TTC549 (cell line): Measurements from ENCODE around the gene CCNK.

ENCODE experiments used
- FAIRE-seq: peaks from 2 replicates; lab custom pipeline; 2012; peaks lifted over from hg19 to GRCh38; lab: Jason Lieb, UNC

The CCNK gene

GRCh38 chr14:99538275-99538674 lies 57.1 kb downstream of the CCNK start:
- FAIRE-seq: no peak

GRCh38 chr14:99538733-99539132 lies 57.5 kb downstream of the CCNK start:
- FAIRE-seq: no peak

DNA sequence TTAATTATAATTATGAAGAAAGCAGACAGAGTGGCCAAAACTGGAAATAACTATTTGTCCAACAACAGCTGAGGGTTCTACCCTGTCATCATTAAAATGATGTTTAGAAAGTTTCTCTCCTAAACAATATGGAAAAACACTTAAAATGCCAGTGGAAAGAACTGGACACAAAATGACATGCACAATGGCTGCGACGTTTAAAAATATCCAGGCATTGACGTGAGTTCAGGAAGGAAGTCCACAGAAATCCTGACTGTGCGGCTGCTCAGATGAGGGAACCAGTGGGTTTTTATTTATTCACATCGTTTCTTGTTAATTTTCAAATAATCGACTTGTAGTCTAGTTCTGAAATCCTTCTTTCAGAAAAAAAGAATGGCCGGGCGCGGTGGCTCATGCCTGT lies 58.3 kb downstream of the CCNK start:
- no peak for FAIRE-seq

GRCh38 chr14:99540196-99541032 lies 59.2 kb downstream of the CCNK start:
- no peak for FAIRE-seq

DNA sequence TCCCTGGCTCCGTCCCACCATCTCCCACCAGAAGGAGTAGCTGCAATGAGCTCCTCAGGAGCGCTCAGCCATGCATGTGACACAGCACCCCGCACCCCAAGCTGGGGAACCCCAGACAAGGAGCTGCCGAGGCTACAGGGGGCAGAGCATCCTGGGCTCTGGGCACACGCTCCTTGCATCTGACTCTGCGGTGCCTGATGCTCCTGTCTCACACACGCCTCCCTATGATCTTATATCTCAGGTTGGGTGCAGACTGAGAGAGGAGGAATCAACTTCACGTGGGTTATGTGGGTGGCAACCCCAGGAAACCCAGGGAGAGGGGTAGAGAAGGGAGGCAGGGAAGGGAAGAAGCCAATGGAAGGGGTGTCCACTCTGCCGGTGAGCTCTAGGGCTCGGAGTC lies 60.0 kb downstream of the CCNK start:
- FAIRE-seq: no peak

DNA sequence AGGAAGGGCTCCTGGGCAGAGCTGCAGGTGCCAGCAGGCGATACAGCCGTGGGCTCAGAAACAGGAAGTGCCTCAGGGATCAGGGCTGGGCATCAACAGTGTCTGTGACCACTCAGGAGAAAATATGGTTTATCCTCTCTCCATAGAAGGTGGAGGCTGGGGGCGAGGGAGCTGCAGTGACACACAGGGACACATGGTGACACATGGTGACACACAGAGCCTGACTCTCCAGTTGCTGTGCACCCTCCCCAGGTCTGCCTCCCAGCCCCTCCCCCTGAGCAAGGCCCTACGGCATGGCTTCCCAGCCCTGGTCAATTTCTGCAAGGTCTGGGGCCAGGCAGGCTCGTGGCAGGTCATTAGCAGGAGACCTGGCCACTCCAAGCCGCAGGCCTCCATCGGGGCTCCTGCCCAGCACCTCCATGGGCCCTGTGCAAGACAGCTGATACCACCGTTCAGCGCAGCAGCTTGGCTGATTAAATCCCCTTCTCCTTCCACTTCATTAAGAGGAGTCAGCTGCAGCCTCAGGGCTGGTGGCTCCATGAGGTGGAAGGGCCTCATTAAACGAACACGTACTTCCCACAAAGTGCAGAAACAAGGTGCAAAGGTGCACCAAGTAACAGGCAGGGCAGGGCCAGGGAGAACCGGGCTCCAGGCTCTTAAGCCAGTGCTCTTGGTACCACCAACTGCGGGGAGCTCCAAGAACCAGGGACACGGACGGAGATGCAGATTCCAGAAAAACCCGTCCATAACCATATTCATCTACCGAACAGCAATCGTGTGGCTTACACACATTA lies 60.7 kb downstream of the CCNK start:
- FAIRE-seq: no peak

- FAIRE-seq: no peak
These were observed 61.4 kb downstream of the CCNK start for GRCh38 chr14:99542566-99542965.

- no peak for FAIRE-seq
These were observed 62.2 kb downstream of the CCNK start for GRCh38 chr14:99543370-99543769.

DNA sequence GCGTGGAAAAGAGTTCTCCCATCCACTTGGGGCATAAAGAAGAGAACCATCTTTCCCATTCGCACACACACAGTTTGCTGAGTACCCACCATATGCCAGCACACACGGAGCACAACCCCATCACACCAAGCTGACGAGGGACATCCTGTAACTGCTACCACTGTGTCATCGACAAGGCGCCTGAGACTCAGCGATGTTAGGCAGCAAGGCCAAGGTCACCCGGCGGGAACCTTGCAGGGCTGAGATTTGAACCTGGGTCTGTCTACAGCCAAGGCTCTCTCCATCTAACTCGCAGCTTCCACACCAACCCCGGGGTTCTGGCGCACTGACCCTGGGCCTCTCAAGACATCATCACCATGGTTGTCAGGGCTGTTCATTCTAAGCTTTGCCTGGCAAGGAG lies 62.8 kb downstream of the CCNK start:
- no peak for FAIRE-seq

- FAIRE-seq: no peak
These were observed 63.8 kb downstream of the CCNK start for GRCh38 chr14:99544991-99545390.

DNA sequence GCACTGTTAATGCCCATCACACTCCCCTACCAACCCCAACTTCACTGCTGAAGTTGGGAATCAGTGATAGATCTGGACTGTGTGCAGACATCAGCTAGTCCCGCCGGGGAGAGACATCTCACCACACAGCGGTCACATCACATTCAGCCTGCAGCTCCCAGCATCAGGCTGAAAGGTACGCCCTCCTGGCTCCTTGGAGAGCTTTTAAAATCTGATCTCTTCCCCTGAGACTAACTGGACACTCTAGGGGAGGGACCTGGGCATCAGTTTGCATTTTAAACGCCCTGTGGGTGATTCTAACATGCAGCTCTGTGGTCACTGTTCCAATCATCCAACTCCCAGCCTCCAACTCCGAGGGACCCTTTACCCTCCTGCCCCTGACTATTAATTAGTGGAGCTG lies 64.4 kb downstream of the CCNK start:
- FAIRE-seq: no peak

DNA sequence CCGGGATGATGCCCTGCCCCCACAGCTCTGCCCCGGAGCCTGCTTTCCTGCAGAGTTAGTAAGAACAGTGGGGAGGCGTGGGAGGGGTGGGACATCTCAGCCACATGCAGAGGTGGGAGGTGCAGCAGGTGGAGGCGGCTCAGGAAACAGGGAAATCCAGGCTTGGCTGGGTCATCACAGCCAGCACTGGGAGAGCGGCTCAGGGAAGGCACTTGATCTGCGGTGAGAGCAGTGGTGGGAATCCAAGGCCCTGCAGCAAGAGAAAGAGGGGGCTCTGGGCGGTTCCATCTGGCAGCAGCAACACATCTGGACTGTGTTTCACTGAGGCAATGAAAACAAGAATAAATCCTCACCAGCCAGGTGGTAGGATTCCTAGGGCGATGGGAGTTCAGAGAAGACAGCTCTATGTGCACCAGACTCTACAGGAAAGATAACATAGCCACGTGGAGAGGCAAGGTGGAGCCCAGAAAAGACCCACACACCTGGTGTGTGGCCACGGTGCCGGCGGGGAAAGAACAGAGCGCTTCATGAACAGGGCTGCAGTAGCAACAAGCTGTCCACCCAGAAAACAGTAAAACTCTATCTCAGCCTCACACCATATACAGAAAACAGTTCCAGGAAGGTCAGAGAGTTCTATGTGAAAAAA lies 65.1 kb downstream of the CCNK start:
- FAIRE-seq: no peak

DNA sequence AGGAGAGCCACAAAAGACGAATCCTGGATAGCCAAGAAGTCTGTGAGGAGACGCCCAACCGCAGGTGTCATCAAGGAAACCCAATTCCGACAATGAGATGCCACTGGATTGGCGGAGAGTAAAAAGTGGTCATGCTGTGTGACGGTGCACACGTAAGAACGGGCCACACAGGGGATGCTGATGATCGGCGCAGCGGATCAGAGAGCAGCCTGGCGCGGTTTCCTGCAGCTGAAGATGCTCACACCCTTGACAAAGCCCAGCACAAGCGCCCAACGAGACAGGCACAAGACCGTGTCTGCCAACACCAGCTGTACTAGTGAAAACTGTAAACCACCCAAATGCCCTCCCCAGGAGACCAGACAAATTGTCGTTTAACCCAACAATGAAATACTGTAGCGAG lies 67.0 kb downstream of the CCNK start:
- FAIRE-seq: no peak

- FAIRE-seq: no peak
These were observed 67.8 kb downstream of the CCNK start for GRCh38 chr14:99548871-99549515.

DNA sequence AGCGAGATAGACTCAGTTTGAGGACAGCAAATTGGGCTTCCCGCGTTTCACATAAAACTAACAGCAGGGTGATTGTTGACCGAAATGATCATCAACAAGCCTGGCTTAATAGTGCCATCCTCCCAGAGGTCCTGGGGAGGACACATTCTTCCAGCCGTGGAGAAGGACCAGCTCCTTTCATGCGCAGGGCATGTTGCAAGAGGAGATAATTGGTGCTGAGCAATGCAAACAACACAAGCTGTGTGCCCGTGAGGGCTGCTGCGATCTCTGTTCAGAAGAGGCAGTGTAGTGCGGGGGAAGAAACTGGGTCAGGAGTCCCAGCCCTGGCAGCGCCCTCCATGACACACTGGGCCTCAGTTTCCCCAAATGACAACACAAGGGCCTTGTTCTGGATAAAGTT lies 68.5 kb downstream of the CCNK start:
- FAIRE-seq: no peak

DNA sequence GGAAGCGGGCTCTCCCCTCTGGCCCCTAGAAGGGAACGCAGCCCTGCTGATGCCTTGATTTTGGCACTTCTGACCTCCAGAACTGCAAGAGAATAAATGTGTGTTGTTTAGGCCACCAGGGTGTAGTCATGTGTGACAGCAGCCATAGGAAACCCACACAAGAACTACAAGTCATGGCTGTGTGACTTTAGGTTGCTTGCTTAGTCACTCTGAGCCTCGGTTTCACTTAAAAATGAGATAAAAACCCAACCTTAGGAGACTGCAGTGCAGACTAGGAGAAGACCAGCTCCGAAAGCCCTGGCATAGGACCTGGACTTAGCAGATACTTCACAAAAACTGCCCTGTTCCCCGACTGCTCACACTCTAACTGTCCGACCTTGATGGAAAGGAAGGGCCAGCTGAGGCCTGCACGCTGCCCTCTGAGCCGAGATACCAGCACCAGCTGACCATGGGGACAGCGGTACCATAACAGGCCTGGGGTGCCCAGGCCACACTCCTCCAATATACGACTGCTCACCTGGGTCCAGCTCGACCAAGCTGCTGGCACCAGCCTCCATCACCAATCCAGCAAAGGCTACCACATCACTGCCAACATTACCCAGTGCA lies 69.3 kb downstream of the CCNK start:
- FAIRE-seq: no peak

GRCh38 chr14:99551034-99551922 lies 70.1 kb downstream of the CCNK start:
- FAIRE-seq: no peak

- no peak for FAIRE-seq
These were observed 70.9 kb downstream of the CCNK start for GRCh38 chr14:99552021-99552553.

DNA sequence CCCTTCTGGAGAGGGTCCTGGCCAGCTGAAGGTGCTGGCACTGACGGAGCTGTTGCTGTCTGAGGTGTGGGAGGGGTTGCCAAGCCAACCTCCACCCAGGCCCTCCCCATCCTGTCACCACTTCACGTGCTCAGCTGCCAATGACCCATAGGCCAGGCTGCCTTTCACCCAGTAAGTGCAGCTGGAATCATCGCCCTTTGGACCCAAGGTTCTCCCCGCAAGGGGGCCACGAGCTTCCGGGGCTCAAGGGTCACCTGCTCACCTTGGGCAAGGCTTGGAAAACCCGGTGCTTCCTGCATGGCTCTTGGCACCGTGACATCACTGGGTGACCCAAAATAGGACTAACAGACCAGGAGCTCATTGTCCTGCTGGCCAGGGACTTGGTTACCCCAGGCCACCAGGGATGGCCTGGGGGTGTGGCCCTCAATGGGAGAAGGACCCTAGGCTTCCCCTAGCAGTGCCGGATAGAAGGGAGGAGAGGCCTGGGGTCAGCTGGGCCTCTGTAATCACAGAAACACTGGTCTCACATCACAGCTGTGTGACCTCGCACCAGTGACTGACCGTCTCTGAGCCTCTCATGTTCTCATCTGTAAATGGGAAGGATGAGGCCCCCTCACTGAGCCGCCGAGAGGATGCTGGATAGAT lies 71.5 kb downstream of the CCNK start:
- FAIRE-seq: no peak

DNA sequence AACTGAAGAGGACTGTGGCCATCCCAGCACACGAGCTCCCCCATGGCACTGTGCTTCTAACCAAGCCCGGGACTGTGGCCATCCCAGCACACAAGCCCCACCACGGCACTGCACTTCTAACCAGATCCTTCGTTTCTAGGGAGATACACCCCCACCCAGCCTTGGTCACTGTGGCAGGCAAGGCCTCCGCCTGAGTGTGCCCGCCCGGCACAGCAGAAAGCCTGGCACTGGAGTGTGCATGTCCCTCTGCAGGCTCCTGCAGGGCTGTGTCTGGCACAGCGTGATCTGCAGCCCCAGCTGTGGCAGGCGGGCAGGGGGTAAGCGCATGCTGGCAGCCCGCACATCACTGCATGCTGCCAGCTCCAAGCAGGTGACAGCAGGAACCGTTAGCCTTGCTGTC lies 73.0 kb downstream of the CCNK start:
- FAIRE-seq: no peak
